Heart right ventricle (tissue), 16 donors: ENCODE results near the gene PSMD5. TPM values are rescaled to one million over a fixed set of nuclear protein-coding genes. Genes with fewer than 3 reads are reported as not detected.

Experiments
- ATAC-seq, 8 donors: fragments of 200-7000 bp; cut with Tn5 transposase; one replicate each; pipeline ENCODE4 v1.9.1; 2020; ENCODE audit warnings: mild to moderate bottlenecking in 8 of 8, moderate library complexity in 8 of 8, moderate number of reproducible peaks in 1 of 8
- DNase-seq, 2 donors: peaks; one replicate each; pipeline ENCODE4 v3.0.0-alpha.2; 2020
- H3K27ac ChIP-seq, 10 donors: fragments of 200-600 bp; sonication (generic) in 2 of 10; one replicate each; pipeline versions ENCODE4 v1.5.0 to v1.8.0; 2020 to 2022; ENCODE audit warnings: mild to moderate bottlenecking in 3 of 10
- H3K27me3 ChIP-seq, 7 donors: fragments of 200-600 bp; one replicate each; pipeline ENCODE4 v1.8.0; 2021 to 2022; ENCODE audit warnings: mild to moderate bottlenecking in 2 of 7
- H3K36me3 ChIP-seq, 9 donors: fragments of 200-600 bp; sonication (generic) in 1 of 9; one replicate each; pipeline versions ENCODE4 v1.5.0 to v1.8.0; 2020 to 2022; ENCODE audit warnings: mild to moderate bottlenecking in 2 of 9
- H3K4me1 ChIP-seq, 9 donors: fragments of 200-600 bp; sonication (generic) in 1 of 9; one replicate each; pipeline versions ENCODE4 v1.5.0 to v1.8.0; 2020 to 2022; ENCODE audit warnings: mild to moderate bottlenecking in 4 of 9
- H3K4me3 ChIP-seq, 10 donors: fragments of 200-600 bp; sonication (generic) in 2 of 10; one replicate each; pipeline versions ENCODE4 v1.5.0 to v1.8.0; 2020 to 2022; ENCODE audit warnings: mild to moderate bottlenecking in 7 of 10, moderate library complexity in 2 of 10
- H3K9me3 ChIP-seq, 11 donors: fragments of 200-600 bp in 10 of 11; sonication (generic) in 2 of 11; one replicate each; pipeline versions ENCODE4 v1.5.0 to v1.8.0; 2013 to 2022; ENCODE audit warnings: mild to moderate bottlenecking in 2 of 11, control low read depth in 1 of 11, moderate library complexity in 1 of 11
- CTCF ChIP-seq, 9 donors: fragments of 200-600 bp; sonication (generic) in 2 of 9; IDR thresholded peaks; one replicate each; pipeline versions ENCODE4 v1.5.0 to v1.8.0; 2021 to 2022; ENCODE audit warnings: antibody characterized with exemption in 9 of 9, mild to moderate bottlenecking in 5 of 9, moderate library complexity in 1 of 9
- WGBS, 2 donors: extraction: QIAGEN DNeasy Blood & Tissue Kit; methylation state at CpG; one replicate each; pipeline ENCODE4 v1.1.7; 2013; ENCODE audit warnings: inconsistent platforms in 1 of 2; 5-methylcytosine and 5-hydroxymethylcytosine counted together
- intact Hi-C, 10 donors: fragments of 100-400 bp; cut with DNase I; formaldehyde crosslinking; loops; one replicate each; pipeline versions ENCODE4 v1.11.1 to v1.14.2; 2022
- polyA plus RNA-seq, 2 donors: library from polyadenylated mRNA; stranded (reverse); fragments of 200-250 nt; gene quantifications; one replicate each; pipeline ENCODE4 v1.2.3, GENCODE V29; 2013
- total RNA-seq, 10 donors: library from RNA; stranded (reverse); fragmentation: NEBNext Ultra II Directional in 3 of 10; extraction: Animal tissue kit (Norgen Biotek cat#: 25700) in 3 of 10; gene quantifications; one replicate each; pipeline versions ENCODE4 v1.2.1 to v1.2.4, GENCODE V29; 2021 to 2023
- donor health status: Arrhythmogenic right ventricular cardiomyopathy.
- donor health status: ischemic (EF 13 %, LVEDD 7.1; RV severe dilation, severe dysfunction).
- donor health status: healthy with polysubstance abuse.
- donor health status: DM: no; HTN: yes; CAD: no.
- donor health status: DM: no; HTN: no; CAD: no.
- donor health status: ischemic (EF 25% LVEDD 6.9; RV normal size, moderate dysfunction).
- donor health status: ischemic (EF 25% LVEDD 5.7; RV mildly dilated, moderate dysfunction).
- donor health status: healthy.
- donor health status: DM: yes; HTN: yes; CAD: no.
- donor health status: Ischemic cardiomyopathy.
- donor health status: ischemic (EF 35%, LVEDD 5.7; RV mildly dilated, moderate dysfunction).
- donor health status: nonischemic (EF 11% LVEDD 7.7; RV severe dilation, severe dysfunction).
- donor health status: DM: yes; HTN: yes; CAD: no.
- donor health status: PGD.
- donor health status: ischemic (EF 29% LVEDD 5.4; RV normal size, mild dysfunction).
- donor health status: nonischemic (EF 23%, LVEDD 6.1; RV moderate dilation, normal function).

Gene PSMD5
- total and polyA plus RNA-seq, 12 donors: 7.7 to 22.8 (median 14.3) TPM

GRCh38 chr9:120768247-120768646 lies 74.5 kb downstream of the PSMD5 start:
- Histone ChIP-seq H3K27me3 (no peaks in the 10 kb centered on the region), H3K36me3 (peaks cover 0 to 100% (median 37%) of the 10 kb centered on the region in 9 donors), H3K27ac (no peak overlapping the region), H3K4me3 (no peak overlapping the region), H3K9me3 (no peaks in the 10 kb centered on the region), H3K4me1 (peaks cover 0 to 22% (median 4%) of the 10 kb centered on the region in 9 donors)
- DNase-seq: no peak
- TF ChIP-seq CTCF (IDR thresholded peaks at IDR 0.05): no peak
- intact Hi-C loops: no loop called here
- no peak for ATAC-seq
- 96 to 98% methylated on average over 4 of the region's 4 CpGs for WGBS, 2 donors

GRCh38 chr9:120767451-120767850 lies 75.3 kb downstream of the PSMD5 start:
- no peaks in the 10 kb centered on the region for H3K27me3 ChIP-seq
- TF ChIP-seq CTCF (IDR thresholded peaks at IDR 0.05): no peak
- H3K36me3 ChIP-seq: peaks cover 0 to 100% (median 42%) of the 10 kb centered on the region in 9 donors
- intact Hi-C loops: no loop called here
- DNase-seq (no peak), ATAC-seq (no peak)
- peaks cover 0 to 22% (median 4%) of the 10 kb centered on the region in 9 donors for H3K4me1 ChIP-seq
- 92 to 95% methylated on average over 3 of the region's 3 CpGs for WGBS, 2 donors
- no peak overlapping the region for H3K4me3 ChIP-seq
- no peaks in the 10 kb centered on the region for H3K9me3 ChIP-seq
- H3K27ac ChIP-seq: no peak overlapping the region

Other genes starting within 250 kb of the PSMD5 start
- gene MEGF9, start 128.5 kb downstream of the PSMD5 start, total RNA-seq: 10 to 100 TPM in 5 of 10 donors, 1 to 10 TPM in 5; 5.2 to 39.1 (median 9.6) TPM
- gene MEGF9, start 128.5 kb downstream of the PSMD5 start, polyA plus RNA-seq: 1 to 10 TPM; 3.0 TPM
- gene FBXW2, start 49.5 kb downstream of the PSMD5 start, total RNA-seq: 10 to 100 TPM; 38.7 to 52.0 (median 46.1) TPM
- gene FBXW2, start 49.5 kb downstream of the PSMD5 start, polyA plus RNA-seq: 10 to 100 TPM in 1 of 2 donors, 1 to 10 TPM in 1; 7.5 to 14.8 TPM
- gene PHF19, start 34.3 kb upstream of the PSMD5 start, total RNA-seq: 10 to 100 TPM in 8 of 10 donors, 1 to 10 TPM in 2; 9.2 to 24.0 (median 13.4) TPM
- gene PHF19, start 34.3 kb upstream of the PSMD5 start, polyA plus RNA-seq: 10 to 100 TPM; 10.2 to 12.5 TPM
- gene TRAF1, start 83.9 kb upstream of the PSMD5 start, total RNA-seq: 1 to 10 TPM; 1.1 to 6.7 (median 1.9) TPM
- 1 to 10 TPM; 2.2 to 5.7 TPM for gene TRAF1, start 83.9 kb upstream of the PSMD5 start, polyA plus RNA-seq
- gene C5, start 207.4 kb upstream of the PSMD5 start, total RNA-seq: 1 to 10 TPM in 3 of 10 donors, under 1 TPM in 7; 0.35 to 1.2 (median 0.50) TPM
- 1 to 10 TPM in 1 of 2 donors, under 1 TPM in 1; 0.35 to 1.5 TPM for gene C5, start 207.4 kb upstream of the PSMD5 start, polyA plus RNA-seq
- gene CNTRL, start 232.0 kb upstream of the PSMD5 start, total RNA-seq: 1 to 10 TPM; 3.6 to 7.5 (median 4.2) TPM
- gene CNTRL, start 232.0 kb upstream of the PSMD5 start, polyA plus RNA-seq: 1 to 10 TPM; 2.5 to 5.1 TPM